HG02938 (cell line): ENCODE results near the gene PFKP.

Experiments used
- ATAC-seq: cut with Tn5 transposase; IDR thresholded peaks from one replicate; pipeline ENCODE4 v1.9.1; 2021; ENCODE audit warnings: mild to moderate bottlenecking, moderate library complexity; ENCODE audit not compliant: unreplicated experiment

The PFKP gene

GRCh38 chr10:3179174-3179573 lies 111.8 kb downstream of the PFKP start:
- no peak for ATAC-seq

- no peak for ATAC-seq
These were observed 113.1 kb downstream of the PFKP start for GRCh38 chr10:3180355-3181025.

- no peak for ATAC-seq
These were observed 118.0 kb downstream of the PFKP start for GRCh38 chr10:3185386-3185785.

- no peak for ATAC-seq
These were observed 119.0 kb downstream of the PFKP start for GRCh38 chr10:3186368-3186767.
